SU-DHL-6 (cell line): ENCODE measurements around the gene C1QTNF8.

ENCODE experiments used
- EZH2phosphoT487 ChIP-seq: fragments of 200-600 bp; sonication (generic), shearing (Covaris generic); conservative IDR thresholded peaks from 2 replicates; pipeline ENCODE4 v1.6.1; 2018; ENCODE audit warnings: mild to moderate bottlenecking, antibody characterized with exemption, low read length, moderate library complexity, mixed read lengths
- TF ChIP-seq, protein P1 (sequence below): fragments of 200-600 bp; sonication (generic); IDR thresholded peaks from one replicate; pipeline ENCODE4 v1.5.1; 2017; ENCODE audit warnings: antibody characterized with exemption, mild to moderate bottlenecking, low read length, moderate library complexity; ENCODE audit not compliant: insufficient read depth, poor library complexity, severe bottlenecking

DNA sequence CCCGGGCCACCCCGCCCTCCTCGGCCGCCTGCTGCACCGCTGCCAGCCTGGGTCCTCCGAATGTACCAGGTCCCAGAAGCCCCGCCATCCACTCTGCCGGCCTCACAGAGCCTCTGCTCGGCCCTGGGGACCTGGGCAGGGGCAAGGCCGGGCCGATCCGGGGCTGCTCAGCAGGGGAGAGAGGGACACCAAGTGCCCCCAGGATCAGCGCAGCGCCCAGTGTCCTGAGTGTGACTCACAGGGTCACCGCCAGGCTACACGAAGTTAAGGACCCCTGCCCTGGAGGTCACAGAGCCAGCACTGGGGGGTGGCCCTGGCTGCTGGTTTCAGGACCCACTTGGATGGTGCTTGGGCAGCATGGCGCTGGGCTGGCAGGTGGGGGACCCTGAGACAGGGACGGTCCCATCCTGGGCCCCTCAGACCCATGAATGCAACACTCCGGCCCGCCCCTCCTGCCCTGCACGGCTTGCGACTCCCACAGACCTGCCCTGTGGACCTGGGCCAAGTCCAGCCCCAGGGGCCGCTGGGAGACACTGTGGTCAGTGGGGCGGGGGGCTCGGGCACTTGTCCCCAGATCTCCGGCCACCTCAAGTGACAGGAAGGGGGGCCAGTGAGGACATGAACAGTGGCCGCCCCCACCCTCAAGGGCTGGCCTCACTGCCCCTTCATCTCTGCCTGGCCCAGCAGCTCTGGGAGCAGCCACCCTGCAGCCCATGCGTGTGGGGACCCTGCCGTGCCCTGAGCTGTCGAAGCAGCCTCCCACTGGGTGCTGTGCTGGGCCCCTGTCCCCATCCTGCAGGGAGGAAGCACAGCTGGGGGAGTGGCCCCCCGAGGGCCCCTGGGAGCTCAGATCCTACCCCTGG is 46.7 kb downstream of the C1QTNF8 start:
- TF ChIP-seq, protein P1, sequence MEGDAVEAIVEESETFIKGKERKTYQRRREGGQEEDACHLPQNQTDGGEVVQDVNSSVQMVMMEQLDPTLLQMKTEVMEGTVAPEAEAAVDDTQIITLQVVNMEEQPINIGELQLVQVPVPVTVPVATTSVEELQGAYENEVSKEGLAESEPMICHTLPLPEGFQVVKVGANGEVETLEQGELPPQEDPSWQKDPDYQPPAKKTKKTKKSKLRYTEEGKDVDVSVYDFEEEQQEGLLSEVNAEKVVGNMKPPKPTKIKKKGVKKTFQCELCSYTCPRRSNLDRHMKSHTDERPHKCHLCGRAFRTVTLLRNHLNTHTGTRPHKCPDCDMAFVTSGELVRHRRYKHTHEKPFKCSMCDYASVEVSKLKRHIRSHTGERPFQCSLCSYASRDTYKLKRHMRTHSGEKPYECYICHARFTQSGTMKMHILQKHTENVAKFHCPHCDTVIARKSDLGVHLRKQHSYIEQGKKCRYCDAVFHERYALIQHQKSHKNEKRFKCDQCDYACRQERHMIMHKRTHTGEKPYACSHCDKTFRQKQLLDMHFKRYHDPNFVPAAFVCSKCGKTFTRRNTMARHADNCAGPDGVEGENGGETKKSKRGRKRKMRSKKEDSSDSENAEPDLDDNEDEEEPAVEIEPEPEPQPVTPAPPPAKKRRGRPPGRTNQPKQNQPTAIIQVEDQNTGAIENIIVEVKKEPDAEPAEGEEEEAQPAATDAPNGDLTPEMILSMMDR = no peak
- no peak for TF ChIP-seq EZH2phosphoT487
